ENCODE data around the gene WDR33.

Gene WDR33

GRCh38 chr2:127721978-127722355, 89.0 kb downstream of the WDR33 start:
- no peak for DNase-seq (ENCODE audit: low read depth in 3 of 3, low spot score in 1 of 3)

DNA sequence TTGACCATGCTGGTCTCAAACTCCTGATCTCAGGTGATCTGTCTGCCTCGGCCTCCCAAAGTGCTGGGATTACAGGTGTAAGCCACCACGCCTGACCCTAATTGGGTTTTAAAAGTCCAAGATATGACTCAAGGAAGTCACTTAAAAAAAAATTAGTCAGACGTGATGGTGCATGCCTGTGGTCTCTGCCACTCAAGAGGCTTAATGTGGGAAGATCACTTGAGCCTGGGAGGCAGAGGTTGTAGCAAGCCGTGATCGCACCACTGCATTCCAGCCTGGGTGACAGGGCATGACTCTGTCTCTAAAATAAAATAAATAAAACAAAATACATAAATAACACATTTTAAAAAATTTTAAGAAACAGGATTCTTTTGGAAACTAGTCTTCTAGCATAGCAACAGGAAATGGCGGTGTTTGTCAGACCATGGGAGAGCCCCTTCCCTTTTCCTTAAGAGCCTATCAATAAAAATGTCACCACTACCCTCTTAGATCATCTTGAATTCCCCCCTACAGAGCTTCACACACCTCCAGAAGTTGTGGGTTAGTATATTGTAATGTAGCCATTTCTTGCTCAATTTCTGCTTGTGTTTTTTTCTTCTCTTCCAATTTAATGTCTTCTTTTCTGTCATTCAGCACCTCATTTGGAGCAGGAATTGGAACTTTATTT, 89.5 kb downstream of the WDR33 start:
- no peak for DNase-seq (ENCODE audit: low read depth in 3 of 3, low spot score in 1 of 3)

DNA sequence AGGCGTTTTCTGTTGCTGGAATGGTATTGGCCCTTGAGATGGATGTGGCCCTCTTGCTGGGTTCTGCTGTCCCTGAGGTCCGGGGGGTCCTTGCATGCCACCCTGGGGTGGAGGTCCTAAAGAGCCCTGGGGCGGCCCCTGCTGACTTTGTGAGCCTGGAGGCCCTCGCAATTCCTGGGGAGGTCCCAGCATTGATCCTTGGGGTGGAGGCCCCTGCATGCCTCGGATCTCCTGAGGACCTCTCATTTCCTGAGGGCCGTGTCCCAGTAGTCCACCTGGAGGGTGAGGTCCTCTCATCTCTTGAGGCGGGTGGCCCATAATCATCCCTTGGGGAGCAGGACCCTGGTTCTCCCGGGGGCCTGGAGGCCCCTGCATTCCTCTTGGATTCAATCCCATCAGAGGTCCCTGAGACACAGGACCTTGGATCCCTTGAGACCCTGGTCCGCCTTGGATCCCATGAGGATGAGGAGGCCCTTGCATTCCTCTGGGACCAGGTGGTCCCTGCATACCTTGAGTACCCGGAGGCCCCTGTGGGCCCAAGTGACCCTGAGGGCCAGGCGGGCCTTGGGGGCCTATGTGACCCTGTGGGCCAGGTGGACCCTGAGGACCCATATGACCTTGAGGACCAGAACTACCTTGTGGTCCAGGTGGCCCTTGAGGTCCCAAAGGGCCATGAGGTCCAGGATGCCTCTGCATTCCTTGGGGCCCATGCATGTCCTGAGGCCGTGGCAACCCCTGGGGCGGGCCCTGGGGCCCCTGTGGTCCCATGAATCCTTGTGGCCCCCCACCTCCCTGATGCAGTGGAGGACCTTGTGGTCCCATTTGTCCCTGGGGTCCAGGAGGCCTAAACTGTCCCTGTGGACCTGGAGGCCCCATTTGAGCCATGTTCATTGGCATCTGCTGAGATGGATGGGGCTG, 91.4 kb downstream of the WDR33 start:
- DNase-seq (ENCODE audit: low read depth in 3 of 3, low spot score in 1 of 3) = no peak

DNA sequence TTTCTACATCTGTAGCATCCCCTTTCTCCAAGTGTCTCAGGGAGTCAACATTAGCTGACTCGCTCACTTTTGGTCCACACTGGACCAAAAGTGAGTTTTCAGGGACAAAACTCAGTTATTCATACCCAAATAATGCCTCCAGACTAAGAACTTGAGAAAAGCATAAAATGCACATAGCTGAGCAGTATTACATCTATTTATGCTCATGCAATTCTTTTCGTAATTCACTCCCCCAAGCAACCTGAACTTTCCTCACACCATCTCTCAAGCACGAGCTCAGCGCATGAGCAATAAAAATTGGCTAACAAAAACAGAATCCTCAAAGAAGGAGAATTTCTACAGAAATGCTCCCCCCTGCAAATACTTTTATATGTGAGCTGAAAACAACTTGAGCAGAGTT, 92.7 kb downstream of the WDR33 start:
- DNase-seq (ENCODE audit: low read depth in 3 of 3, low spot score in 1 of 3) = no peak

DNA sequence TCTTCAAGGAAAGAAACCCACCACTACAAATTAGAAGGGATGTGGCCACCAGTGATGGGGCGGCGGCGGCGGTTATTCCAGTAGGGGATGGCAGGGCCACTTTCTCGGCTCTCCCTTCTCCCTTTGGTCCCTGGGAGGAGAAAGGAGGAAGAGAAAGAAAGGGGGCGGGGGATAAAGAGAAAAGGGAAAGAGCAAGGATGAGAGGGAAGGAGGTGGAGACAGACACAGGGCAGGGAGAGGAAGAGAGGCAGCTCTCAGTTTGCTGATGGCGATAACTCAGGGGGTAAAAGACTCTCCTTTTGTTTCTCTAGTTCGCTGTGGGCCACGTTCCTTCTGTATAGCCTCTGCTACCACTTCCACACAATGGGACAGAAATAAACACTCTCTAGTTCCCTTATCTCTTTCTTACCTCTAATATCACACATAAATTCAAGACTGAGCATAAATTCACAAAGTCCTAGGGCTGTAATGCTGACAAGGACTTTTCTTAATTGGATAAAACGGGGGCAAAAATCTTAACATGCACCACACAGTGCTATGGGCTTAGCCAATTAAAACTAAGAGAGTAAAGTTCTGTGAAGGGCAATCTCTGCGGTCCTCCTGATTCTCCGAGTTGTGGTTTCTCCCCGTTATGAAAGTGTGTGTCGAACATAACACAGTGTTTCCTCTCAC, 95.1 kb downstream of the WDR33 start:
- DNase-seq (ENCODE audit: low read depth in 3 of 3, low spot score in 1 of 3) = no peak

DNA sequence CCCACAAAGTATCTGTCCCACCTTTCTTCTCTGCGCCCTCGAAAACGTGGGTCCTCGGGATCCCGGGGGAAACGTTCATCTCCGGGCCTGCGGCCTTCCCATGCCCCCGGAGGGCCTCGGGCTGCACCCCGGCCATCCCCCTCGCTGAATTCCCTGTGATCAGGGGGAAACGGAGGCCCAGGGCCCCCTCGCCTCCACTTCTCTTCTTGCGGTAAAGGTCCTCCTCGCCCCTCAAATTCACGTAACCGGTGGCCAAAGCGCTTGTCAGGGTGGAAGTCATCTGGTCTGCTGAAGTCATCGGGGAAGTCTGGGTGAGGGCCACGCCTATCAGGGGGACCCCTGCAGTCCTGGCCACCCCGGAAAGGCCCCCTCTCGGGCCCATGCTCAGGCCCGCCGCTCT, 97.4 kb downstream of the WDR33 start:
- no peak for DNase-seq (ENCODE audit: low read depth in 3 of 3, low spot score in 1 of 3)

DNA sequence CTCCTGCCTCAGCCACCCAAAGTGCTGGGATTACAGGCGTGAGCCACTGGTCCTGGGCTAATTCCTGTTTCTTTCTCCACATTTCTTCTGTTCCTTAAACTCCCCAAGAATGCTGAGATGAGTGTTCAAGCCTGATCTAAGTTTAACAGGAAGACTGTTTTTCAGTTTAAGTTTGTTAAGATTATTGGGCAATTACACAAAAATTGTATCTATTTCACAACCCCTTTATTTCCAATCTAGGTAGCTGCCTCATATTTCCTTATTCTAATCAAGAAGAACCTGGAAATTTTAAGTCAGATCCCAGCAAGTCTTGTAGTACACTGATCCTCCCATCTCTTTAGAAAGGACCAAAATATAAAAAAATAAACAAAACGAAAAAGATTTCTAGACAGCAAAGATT, 98.0 kb downstream of the WDR33 start:
- DNase-seq (ENCODE audit: low read depth in 3 of 3, low spot score in 1 of 3) = no peak

- no peak for DNase-seq (ENCODE audit: low read depth in 3 of 3, low spot score in 1 of 3)
Measured at GRCh38 chr2:127709336-127709735, 101.6 kb downstream of the WDR33 start.

GRCh38 chr2:127707890-127708648, 102.9 kb downstream of the WDR33 start:
- DNase-seq (ENCODE audit: low read depth in 3 of 3, low spot score in 1 of 3) = no peak

- DNase-seq (ENCODE audit: low read depth in 3 of 3, low spot score in 1 of 3) = no peak
Measured at GRCh38 chr2:127706215-127706990, 104.6 kb downstream of the WDR33 start.

GRCh38 chr2:127705391-127706065, 105.4 kb downstream of the WDR33 start:
- no peak for DNase-seq (ENCODE audit: low read depth in 3 of 3, low spot score in 1 of 3)

- DNase-seq (ENCODE audit: low read depth in 3 of 3, low spot score in 1 of 3) = no peak
Measured at GRCh38 chr2:127704641-127705390, 106.2 kb downstream of the WDR33 start.

DNA sequence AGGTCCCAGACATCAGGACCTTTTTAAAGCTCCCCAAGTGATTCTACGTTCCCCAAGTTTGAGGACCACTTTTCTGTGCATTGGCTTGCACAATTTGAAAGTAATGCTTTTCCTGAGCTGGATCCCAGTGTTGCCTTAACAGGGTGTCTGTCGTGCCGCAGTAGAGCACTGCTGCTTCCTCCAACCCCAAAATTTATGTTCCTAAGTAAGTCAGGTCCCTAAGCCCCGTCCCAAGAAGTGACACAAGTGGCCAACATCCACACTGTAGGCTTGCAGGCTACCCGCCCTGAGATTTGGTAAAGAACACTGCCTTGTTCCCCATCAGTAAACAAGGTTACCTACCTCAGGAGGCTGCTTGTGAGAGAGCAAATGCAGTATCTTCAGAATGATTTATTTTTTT, 107.7 kb downstream of the WDR33 start:
- no peak for DNase-seq (ENCODE audit: low read depth in 3 of 3, low spot score in 1 of 3)

DNA sequence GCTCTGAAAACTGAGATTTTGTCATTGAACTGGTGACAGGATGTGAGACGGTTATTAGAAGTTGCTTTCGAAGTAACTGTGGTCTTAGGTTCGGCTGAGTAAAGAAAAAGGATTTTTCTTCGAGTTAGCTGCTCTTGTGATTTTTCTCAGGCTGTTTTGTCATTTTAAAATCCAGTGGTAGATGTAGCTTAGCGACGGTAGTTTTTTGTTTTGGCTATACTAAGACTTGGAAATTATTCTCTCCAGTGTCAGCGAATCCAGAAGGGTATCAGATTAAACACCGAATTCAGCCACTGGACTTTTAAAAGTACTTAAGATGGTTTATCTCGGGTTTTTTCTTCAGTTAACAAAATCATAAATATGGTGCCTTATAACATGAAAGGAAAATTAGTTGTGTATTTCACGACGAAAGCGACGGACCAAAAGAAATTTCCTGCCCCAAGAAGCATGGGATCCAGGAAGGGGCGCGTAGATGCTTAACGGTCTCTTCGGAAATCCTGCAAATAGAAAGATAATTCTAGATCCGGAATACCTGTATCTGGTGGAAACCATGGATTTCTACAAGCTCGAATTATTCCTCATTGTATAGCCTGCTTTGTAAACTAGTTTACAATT, 108.5 kb downstream of the WDR33 start:
- no peak for DNase-seq (ENCODE audit: low read depth in 3 of 3, low spot score in 1 of 3)

DNA sequence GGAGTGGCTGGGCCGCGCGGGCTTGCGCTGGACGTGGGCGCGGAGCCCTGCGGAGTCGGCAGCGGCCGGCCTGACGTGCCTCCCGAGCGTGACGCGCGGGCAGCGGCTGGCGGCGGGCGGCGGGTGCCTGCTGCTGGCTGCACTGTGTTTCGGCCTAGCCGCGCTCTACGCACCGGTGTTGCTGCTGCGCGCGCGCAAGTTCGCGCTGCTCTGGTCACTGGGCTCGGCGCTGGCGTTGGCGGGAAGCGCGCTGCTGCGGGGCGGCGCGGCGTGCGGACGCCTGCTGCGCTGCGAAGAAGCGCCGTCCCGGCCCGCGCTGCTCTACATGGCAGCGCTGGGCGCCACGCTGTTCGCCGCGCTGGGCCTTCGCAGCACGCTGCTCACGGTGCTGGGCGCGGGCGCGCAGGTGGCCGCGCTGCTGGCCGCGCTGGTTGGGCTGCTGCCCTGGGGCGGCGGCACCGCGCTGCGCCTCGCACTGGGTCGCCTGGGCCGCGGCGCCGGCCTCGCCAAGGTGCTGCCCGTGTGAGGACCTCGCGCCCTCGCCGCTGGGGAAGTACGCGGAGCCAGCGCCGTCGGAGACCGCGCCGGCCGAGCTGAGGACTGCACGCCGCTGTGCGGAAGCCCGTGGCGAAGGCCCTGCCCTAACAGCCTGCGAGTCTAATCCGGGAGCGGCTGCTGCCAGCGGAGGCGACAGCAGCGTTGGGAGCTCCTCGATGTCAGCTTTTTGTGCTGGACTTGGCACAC, 109.1 kb downstream of the WDR33 start:
- peak; percentile 43 to 65 (median 60) for DNase-seq (ENCODE audit: low read depth in 3 of 3, low spot score in 1 of 3)

GRCh38 chr2:127701193-127701650, 109.7 kb downstream of the WDR33 start, which contains the start of gene SFT2D3:
Gene SFT2D3, plus strand, starts transcription at chr2:127701497. Its CDS starts 32 bp downstream, at chr2:127701529.
- DNase-seq (ENCODE audit: low read depth in 3 of 3, low spot score in 1 of 3) = peak; percentile 76 to 82 (median 79)

DNA sequence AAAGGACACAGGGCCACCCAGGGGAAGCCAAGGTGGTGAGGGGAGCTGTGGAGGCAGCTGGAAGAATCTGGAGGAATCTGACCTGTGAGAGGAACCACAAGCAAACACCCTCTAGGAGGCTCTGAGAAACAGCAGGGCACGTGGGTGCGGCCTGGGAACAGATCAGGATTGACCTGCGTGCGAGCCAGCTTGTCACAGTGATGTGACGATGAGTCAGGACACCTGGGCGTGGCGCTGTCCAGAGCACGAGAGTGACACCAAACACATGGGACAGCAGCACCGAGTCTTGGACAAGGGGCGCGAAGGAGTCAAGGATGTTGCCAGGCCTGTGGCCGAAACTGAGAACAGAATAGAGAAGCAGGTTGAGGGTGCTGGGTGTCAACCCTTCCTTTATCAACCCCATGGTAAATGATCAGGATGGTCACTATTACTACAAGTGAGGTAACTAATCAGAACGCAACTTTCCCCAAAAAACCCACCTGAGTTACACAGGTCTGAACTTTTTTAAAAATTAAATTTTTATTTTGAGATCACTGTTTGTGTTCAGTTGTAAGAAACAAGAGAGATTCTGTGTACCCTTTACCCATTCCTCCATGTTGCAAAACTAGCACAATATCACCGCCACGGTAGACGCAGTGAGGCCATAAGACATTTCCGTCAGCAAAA, 110.3 kb downstream of the WDR33 start:
- DNase-seq (ENCODE audit: low read depth in 3 of 3, low spot score in 1 of 3) = no peak
